Ishikawa (cell line): Measurements from ENCODE around the gene NSUN3.

Experiments
- MAX ChIP-seq: IDR thresholded peaks from 2 replicates; pipeline ENCODE4 v1.6.1; 2012
- RAD21 ChIP-seq: IDR thresholded peaks from 2 replicates; pipeline ENCODE4 v1.6.1; 2012; ENCODE audit warnings: low read depth
- TAF1 ChIP-seq: IDR thresholded peaks from 2 replicates; pipeline ENCODE4 v1.6.1; 2012; ENCODE audit warnings: low read depth, mild to moderate bottlenecking
- TEAD4 ChIP-seq: IDR thresholded peaks from 2 replicates; pipeline ENCODE4 v1.6.1; 2012

GRCh38 chr3:94162700-94163099, 99.8 kb downstream of the NSUN3 start:
- TF ChIP-seq RAD21, result no peak
- no peak for TF ChIP-seq TAF1
- no peak for TF ChIP-seq MAX
- no peak for TF ChIP-seq TEAD4
